LNCAP (cell line): ENCODE data around the gene LMAN2.

Experiments used
- CTCF ChIP-seq: fragments of 450-650 bp; IDR thresholded peaks from 2 replicates; pipeline ENCODE4 v1.5.1; 2017; ENCODE audit warnings: mild to moderate bottlenecking

The LMAN2 gene

GRCh38 chr5:177364159-177364962 is 12.9 kb upstream of the LMAN2 start:
- no peak for TF ChIP-seq CTCF

DNA sequence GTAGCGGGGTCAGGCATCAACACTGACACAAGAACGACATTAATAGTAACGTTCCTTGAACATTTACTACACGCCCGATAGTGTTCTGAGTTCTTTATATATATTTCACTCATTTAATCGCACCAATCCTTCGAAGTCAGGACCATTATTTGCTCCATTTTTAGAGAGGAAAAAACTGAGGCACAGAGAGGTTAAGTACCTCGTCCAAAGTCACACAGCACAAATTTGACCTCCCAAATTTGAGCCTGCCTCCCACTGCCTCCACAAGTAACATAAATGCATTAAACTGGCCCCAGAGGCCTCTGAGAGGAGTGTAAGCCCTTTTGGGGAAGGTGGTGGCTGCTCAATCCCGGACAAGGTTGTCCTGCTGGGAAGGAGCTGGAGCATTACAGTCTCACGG is 12.1 kb upstream of the LMAN2 start:
- no peak for TF ChIP-seq CTCF

GRCh38 chr5:177362610-177363507 is 11.4 kb upstream of the LMAN2 start:
- no peak for TF ChIP-seq CTCF

DNA sequence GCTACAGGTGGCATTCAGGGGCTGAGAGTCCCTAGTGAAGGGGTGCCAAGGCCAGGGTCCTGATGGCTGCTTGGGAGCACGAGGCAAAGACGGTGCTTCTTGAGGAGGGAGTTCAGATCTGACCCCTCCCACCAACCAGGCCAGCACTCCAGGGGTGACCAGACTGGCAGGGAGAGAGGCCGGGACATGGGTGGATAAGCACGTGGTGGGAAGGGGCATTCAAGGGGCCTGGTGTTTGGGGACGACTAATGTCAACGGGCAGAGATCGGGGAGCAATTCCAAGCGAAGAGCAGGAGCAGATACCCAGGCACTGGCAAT is 10.8 kb upstream of the LMAN2 start:
- no peak for TF ChIP-seq CTCF

DNA sequence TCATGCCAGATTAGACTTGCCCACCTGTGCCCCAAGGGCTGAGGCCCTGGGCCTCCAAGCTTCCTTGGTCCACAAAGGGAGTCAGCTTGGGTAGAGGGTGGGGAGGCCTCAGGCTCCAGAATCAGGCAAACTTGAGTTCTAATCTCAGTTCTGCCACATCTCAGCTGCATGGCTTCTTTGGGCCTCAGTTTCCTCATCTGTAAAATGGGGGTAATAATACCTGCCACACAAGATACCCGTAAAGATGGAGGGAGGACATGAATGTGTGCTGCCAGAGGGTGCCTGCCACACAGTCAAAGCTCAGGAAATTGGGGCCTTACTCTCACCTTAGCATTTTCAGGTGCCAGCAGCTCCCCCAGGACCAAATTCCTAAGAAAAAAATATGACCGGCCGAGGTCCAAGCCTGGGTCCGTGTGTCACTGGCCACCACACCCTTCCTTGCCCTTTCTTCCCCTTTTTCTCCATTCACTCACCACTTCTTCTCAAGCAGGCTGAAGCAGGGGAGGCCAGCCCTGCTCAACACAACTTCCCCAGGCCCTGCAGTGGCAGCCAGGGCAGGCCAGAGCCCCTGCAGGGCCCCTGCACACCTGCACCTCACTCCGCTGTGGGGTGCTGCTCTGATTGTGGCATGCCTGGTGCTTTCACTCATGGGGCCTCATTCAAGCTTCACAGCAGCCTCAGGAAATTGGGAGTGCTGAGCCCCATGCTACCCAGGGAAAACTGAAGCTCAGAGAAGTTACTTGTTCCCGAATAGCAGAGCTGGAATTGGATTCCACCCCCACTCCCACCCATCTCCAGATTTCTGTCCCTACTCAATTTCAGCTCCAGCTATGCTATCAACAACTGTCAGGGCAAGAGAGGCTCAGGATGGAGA is 10.2 kb upstream of the LMAN2 start:
- TF ChIP-seq CTCF = no peak

DNA sequence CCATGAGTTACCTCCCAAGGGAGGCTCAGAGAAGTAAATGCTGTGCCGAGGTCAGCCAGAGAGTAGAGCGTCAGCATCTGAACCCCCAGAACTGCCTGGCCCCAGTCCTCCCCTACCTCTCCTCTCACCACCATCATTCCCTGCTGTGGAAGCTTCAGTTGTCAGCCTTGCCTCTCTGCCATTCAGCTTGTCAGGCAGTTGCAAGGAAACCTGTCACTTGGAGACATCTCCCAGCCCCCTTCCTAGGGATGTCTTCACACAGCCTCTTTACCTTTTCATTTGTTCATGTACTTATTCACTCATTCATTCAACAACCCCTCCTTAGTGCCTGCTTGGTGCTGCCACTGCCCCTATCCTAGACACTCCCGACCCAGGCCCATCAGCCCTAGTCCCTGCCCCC is 8.4 kb upstream of the LMAN2 start:
- no peak for TF ChIP-seq CTCF

DNA sequence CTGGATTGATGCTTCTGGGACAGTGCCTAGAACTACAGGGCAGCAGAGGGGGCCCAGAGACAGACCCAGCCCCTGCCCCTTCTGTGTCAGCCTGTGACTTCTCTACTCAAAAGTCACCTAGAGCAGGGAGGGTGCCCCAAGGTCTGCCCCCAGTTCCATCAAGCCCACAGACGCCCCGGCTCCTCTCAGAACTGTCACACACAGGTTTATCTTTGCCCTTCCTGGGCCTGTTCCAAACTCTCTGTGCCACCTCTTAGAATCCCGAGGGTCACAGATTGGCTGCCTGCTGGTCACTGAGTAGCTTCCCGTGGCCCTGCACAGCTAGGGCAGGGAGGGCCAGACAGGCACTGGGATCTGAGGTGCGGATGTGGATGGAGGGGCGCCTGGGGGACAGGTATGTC is 8.0 kb upstream of the LMAN2 start:
- no peak for TF ChIP-seq CTCF
